ENCODE results near the gene ARHGAP19.

DNA sequence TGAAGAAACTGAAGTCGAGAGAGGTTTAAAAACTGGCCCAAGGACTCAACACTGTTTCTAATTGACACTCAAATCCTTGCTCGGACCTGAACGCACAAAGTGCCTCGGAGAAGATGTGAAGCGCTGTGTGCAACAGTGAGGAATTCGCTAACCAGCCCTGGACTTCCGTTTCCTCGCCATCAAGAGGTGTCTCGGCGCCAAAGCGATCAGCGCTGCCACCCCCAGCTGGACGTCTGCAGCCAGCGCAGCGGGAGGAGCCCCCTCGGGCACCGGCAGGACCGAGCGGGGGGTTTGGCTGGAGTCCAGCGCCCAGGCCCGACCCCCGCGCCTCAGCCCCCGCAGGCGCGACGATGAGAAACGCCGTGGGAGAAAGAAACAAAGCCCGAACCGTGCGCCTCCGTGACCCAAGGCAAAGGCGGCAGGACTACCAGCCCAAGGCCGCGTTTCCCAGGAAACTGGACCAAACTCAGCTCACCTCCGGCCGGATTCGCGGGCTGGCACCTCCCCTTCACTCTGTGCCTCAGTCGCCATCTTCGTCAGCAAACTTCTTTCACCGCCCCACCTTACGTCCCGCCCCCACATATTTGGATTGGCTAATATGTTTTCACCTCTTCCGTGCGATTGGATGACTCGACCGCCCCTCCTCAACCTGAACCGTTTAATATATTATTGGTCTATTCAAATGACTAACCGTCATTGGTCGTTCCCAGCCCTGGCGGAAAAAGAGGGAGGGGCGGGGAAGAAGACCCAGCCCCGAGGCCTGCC lies at the start of gene ARHGAP19:
- peak; percentile 40 for TF ChIP-seq CTCF (IDR thresholded peaks at IDR 0.05)
- no peak for TF ChIP-seq ZFX (IDR thresholded peaks at IDR 0.05; ENCODE audit: borderline replicate concordance)
